GM12864 (cell line): ENCODE measurements around the gene WDR91.
A peak's percentile ranks its signal among the peaks of the same experiment; 100 is the strongest.

Experiments used
- DNase-seq: peaks from one replicate; pipeline ENCODE4 v3.0.0-alpha.2; 2011; ENCODE audit warnings: low read depth
- H3K4me3 ChIP-seq: 2 replicates; pipeline ENCODE4 v1.5.1; 2011; ENCODE audit warnings: mild to moderate bottlenecking, low read depth, low read length, control low read depth
- TF ChIP-seq, protein P1 (sequence below): IDR thresholded peaks from 2 replicates; pipeline ENCODE4 v1.5.1; 2011; ENCODE audit warnings: low read depth, mild to moderate bottlenecking, moderate library complexity, low read length, control low read depth, inconsistent platforms; ENCODE audit errors: missing control alignments

Gene WDR91

DNA sequence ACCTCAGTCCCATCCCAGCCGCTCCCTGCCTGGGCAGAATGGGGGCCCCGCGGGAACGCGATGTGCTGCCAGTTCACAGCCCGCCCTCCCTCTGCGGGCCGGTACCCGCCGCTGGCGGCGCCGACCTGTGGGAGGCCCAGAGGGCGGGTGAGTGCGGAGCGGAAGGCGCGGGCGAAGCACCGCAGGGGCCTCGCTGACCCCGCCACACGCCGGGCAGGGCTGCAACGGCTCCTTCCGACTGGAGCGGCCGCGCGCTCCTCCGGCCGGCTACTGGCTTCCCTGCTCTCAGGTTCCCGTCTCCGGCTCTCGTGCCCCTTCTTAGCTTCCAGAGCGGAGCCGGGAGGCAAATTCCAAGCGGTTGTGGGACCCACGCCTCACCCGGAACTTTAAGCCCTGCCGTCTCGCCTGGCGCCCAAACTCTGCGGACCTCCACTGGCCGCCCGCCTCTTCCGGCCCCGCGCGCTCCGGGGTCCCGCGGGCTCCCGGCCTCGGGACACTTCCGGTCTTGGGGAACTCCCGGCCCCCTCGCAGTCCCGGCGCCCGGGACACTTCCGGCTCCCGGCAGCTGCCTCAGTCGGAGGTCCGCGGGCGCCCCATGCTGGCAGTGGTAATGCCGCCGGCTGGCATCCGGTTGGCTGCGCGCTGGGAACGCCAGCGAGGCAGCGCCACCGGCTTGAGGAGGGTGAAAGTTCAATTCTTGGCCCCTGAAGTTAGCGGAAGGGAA lies 40.9 kb downstream of the WDR91 start, which contains the start of gene CYREN:
Gene CYREN (minus strand): TSS at position 434 of the 724 bp plus-strand sequence. CDS start 1,785 bp downstream, outside the sequence.
- H3K4me3 ChIP-seq, result peak within 1 kb of the TSS; percentile 98
- no peak for DNase-seq
- TF ChIP-seq, protein P1, sequence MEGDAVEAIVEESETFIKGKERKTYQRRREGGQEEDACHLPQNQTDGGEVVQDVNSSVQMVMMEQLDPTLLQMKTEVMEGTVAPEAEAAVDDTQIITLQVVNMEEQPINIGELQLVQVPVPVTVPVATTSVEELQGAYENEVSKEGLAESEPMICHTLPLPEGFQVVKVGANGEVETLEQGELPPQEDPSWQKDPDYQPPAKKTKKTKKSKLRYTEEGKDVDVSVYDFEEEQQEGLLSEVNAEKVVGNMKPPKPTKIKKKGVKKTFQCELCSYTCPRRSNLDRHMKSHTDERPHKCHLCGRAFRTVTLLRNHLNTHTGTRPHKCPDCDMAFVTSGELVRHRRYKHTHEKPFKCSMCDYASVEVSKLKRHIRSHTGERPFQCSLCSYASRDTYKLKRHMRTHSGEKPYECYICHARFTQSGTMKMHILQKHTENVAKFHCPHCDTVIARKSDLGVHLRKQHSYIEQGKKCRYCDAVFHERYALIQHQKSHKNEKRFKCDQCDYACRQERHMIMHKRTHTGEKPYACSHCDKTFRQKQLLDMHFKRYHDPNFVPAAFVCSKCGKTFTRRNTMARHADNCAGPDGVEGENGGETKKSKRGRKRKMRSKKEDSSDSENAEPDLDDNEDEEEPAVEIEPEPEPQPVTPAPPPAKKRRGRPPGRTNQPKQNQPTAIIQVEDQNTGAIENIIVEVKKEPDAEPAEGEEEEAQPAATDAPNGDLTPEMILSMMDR, result peak; percentile 56

DNA sequence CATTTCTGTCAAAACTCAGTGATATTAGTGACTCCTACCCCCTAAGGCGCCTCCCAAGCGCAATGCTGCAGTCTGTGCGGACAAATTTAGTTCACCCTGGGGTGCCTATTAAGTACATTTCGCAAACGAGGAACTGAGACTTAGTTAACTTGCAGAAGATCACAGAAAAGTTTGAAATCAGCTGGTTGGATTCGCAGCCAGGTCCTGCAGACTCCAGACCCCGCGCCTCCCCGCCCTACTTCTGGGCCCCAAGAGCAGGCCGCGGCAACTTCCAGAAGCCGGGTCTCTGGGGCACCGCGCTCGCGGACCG lies 41.4 kb downstream of the WDR91 start:
- no peak for DNase-seq
- peak overlapping the region; percentile 98 for H3K4me3 ChIP-seq
- TF ChIP-seq, protein P1, result no peak

DNA sequence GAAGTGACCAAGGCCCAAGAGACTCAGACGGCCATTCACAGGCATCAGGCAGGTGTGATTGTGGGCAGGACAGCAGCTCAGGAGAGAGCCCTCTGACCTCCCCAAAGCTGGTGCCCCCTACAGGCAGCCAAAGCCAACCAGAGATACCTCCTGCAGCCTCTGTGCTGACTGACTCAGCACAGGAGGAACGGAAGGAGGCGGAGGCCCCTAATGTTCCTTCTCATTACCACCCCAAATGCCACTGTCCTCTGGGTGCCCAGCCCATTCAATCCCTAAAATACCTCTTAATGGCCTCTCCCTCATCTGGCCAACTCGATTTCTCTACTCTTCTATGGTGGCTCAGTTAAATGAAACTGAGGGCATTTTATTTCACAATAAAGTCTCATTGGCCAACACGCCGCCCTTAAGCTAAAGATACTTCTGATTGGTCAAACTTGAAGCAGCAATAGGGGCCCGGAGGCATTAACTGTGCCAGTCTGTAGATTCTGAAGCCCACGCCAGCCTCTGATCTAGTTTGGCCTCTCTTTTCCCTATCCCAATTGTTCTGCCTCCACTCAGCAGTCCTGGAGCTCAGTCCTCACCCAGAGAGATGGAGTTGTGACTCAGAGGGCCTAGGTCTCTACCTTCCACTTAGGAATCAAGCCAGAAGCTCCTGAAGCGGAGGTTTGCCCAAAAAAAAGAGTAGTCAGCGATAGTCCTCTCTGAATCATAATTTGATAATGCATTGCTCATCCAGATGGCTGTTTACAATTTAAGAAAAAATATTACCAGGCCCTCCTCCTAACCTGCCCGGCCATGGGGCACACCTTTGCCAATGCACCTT lies 42.0 kb downstream of the WDR91 start:
- TF ChIP-seq, protein P1, result peak; percentile 96
- H3K4me3 ChIP-seq, result peak overlapping the region; percentile 98
- no peak for DNase-seq

DNA sequence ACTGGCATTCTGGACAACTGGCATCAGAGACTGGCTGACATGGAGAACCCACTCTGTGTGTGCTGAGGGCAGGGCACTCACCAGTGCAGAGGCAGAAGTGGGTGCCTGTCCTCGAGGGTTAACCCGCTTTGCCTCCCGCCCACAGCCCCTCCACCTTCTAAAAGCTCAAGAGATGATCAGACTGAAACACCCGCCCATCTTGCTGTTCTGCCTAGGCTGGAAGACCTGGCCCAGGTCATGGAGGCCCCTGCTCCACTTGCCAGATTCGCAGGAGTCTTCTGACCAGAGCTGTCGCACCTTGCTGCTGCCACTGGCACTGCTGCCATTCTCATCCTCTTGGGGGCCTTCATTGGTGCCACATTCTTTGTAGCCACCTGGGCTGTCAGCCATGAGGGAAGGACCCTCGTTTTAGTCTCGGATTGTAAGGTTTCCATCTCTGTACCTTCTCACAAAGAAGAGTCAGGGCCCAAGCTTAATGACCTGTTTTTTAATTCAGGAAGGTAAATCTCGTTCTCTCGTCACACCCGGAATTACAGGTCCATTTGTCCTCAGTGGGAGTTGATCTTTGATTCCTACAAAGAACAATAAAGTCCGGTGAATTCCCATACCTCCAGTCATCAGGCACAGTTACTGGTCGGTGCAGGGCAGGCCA lies 42.7 kb downstream of the WDR91 start:
- no peak for DNase-seq
- TF ChIP-seq, protein P1, result no peak
- peak overlapping the region; percentile 98 for H3K4me3 ChIP-seq

DNA sequence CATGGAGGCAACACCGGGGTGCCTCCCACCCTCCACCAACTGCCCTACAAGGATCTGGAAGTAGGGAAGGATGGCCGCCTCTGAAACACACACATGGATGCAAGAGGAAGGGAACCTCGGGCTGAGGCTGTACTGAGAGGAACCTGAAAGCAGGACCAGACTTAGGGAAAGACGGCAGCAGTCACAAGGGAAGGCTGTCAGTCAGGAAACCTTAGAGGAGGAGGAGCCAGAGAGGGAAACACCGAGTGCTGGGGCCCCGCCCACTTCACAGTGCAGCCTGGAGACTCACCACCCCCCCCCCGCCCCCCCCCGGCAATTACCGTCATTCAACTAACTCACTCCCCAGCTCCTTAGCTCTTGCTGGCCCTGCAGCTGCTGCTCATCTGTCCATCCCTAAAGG lies 43.3 kb downstream of the WDR91 start:
- H3K4me3 ChIP-seq, result no peak overlapping the region; the same call in none of the 2 replicates
- TF ChIP-seq, protein P1, result no peak
- no peak for DNase-seq

DNA sequence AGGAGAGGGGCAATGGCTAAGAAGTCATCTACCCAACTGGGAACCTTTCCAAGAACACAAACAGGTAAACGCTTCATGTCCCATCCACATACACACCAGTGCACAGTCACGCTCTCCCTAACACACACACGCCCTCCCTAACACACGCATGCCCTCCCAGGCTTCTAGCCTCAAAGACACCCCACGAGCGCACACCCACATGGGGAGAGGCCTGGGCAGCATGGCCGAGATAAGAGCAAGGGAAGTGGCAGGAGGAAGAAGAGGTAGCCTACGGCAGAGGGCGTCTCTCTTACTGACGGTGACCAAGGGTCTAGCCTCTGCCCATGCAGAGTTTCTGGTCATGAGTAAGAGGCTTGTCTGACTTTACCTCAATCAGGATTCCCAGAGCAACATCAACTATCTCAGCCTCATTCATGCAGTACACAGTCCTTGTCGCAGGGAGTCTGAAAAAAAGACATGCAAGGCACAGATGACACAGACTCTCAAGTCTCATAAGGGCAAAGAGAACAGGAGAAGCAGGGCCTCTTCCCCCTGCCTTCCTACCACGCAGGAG lies 43.9 kb downstream of the WDR91 start:
- H3K4me3 ChIP-seq, result no peak overlapping the region
- TF ChIP-seq, protein P1, result no peak
- DNase-seq, result no peak
